ENCODE measurements around the gene GPN3.
"Not testable (repeated sequence)": the region's sequence is repeated elsewhere in the genome, so short reads cannot be mapped to it uniquely, and the experiment has no call there.

Gene GPN3

DNA sequence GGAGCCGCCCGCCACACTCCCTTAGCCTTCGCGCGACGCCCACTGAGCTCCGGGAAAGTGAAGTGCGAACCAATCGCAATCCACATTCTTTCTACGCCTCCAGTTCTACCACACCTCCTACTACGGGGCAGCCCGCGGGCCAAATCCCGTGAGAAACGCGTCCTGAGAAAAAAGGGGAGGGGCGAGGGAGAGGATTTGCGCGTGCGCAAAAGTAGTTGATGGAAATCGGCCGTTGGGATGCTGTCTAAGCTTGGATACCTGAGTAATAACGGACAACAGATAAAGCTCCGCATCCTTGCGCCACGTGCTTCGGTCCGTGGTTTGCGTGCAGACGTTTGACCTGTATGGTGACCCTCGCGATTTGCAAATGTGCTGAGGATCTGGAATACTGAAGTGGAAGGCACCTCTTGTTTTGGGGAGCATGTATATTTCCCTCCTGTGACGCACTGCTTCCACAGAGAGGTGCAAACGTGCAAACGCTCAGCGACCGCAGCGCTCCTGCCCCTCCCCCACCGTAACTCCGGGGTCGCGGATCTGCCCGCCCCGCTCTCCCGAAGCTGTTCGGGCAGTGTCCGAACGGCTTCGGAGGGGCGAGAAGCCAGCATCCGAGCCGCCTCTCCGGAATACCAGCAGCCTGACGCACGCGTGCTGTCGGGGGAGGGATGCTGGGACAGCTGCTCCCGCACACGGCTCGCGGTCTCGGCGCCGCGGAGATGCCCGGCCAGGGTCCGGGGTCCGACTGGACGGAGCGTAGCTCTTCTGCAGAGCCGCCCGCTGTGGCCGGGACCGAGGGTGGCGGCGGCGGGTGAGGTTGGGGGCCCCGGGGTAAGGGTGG is at the start of gene GPN3, which contains the start of gene FAM216A:
GPN3 (minus strand) TSS at position 44 of the 835 bp plus-strand sequence. CDS start 54 bp downstream, outside the sequence.
FAM216A (plus strand) TSS at position 632 of the 835 bp plus-strand sequence; CDS start at position 663, 31 bp downstream.
- ATAC-seq (peak; percentile 81), DNase-seq (peak; percentile 94)

DNA sequence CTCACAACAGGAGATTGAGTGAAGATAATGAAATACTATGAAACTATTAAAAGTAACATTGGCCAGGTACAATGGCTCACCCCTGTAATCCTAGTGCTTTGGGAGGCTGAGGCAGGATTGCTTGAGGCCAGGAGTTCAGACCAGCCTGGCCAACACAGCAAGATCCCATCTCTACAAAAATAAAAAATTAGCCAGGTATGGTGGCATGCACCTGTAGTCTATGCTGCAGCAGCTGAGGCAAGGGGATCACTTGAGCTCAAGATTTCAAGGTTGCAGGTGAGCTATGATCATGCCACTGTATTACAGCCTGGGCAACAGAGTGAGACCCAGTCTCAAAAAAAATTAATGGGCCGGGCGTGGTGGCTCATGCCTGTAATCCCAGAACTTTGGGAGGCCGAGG is 48.9 kb upstream of the GPN3 start:
- ATAC-seq = no peak
- no peak for DNase-seq

GRCh38 chr12:110514363-110514762 is 46.3 kb upstream of the GPN3 start:
- DNase-seq = no peak
- ATAC-seq = no peak

- ATAC-seq (no peak), DNase-seq (no peak)
Observed at GRCh38 chr12:110513842-110514241, 45.8 kb upstream of the GPN3 start.

DNA sequence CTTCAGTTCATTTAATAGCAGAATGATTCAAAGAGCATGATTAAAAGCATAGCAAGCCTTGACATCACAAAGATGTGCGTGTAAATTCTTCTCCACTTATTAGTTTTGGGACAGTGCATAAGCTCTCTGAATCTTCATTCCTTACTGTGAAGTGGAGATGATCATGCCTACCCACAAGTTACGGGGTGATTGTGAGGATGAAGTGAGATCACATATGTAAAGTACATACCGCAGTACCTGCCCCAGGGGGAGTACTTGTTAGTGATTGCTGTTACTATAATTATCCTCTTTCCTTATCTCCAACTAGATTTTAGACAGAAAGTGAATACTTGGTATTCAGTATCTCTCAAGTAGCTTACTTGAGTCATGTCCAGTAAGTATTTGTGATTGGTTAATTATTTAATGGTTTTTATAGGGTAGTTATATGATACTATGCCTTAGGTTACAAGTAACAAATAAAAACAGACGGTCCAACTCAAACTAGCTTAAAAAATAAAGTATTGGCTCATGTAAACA is 40.1 kb upstream of the GPN3 start:
- ATAC-seq (no peak), DNase-seq (no peak)

DNA sequence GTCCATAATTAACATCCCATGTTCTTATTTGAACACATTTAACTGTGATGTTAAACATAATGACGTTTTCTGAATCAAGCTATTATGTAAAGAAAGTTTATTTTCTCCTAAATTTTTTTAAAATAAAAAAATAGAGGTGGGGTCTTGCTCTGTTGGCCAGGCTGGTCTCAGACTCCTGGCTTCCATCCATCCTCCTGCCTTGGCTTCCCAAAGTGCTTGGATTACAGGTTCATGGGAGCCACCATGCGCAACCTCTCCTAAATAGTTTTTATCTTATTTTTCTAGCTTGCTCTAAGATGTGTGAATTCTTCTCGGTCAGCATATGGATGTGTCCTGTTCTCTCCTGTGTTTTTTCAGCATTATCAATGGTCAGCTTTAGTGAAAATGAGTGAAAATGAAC is 37.3 kb upstream of the GPN3 start:
- ATAC-seq = no peak

GRCh38 chr12:110503432-110503831 is 35.4 kb upstream of the GPN3 start:
- DNase-seq = no peak
- ATAC-seq = no peak

More for the DNA sequence above, 37.3 kb upstream of the GPN3 start:
- DNase-seq = no peak

- DNase-seq (peak; percentile 98), ATAC-seq (peak; percentile 99)
Observed at GRCh38 chr12:110501752-110502738, 34.0 kb upstream of the GPN3 start, which contains the start of the genes RAD9B and VPS29. Gene RAD9B (plus strand): TSS chr12:110502331. CDS start chr12:110502338, 7 bp downstream. Gene VPS29 (minus strand): TSS chr12:110502111. CDS start chr12:110502051, 60 bp downstream.

- ATAC-seq (no peak), DNase-seq (no peak)
Observed at GRCh38 chr12:110501399-110501751, 33.3 kb upstream of the GPN3 start.

DNA sequence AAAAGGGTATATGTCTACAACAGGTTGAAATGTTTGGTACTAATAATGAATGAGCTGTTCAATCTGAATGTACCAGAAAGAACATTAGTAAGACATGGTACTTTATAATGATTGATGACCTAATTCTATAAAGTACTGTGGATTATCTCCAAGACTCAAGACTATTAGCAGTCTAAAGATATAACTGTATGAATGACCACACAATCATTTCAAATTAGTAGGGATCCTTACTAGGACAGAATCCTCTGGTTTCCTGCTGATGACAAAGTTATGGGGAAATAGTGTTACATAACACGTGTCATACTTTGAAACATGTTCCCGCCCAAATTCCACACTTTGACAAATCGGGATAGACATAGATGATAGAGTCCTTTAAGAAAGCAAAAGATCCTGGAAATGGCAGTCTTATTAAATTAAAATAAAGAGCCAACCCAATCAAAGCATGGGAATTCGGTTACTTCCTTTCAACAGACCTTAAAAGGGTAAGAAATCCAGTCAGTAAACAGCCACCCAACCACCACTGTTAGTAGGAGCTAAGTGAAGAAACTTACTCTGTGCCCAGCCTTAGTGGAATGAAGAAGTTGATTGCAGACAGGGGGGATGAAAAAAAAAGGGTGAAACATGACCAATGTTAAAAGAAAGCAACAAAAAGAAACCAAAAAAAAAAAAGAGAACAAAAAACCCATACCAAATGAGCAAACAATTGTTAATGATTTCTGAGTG is 31.1 kb upstream of the GPN3 start:
- ATAC-seq (no peak), DNase-seq (no peak)

DNA sequence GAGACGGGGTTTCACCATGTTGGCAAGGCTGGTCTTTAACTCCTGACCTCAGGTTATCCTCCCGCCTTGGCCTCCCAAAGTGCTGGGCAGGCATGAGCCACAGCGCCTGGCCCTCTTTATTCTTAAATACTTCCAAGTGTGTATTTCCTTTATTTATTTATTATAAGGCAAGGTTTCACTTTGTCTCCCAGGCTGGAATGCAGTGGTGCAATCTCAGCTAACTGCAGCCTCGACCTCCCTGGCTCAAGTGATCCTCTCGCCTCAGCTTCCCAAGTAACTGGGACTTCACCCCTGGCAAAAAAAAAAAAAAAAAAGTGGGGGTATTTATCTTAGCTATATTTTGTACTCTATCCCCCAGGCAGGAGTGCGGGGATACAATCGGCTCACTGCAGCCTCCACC is 7.4 kb upstream of the GPN3 start:
- ATAC-seq = no peak
- no peak for DNase-seq

GRCh38 chr12:110467847-110468213 is 227 bp downstream of the GPN3 start:
- no peak for DNase-seq
- ATAC-seq = no peak

DNA sequence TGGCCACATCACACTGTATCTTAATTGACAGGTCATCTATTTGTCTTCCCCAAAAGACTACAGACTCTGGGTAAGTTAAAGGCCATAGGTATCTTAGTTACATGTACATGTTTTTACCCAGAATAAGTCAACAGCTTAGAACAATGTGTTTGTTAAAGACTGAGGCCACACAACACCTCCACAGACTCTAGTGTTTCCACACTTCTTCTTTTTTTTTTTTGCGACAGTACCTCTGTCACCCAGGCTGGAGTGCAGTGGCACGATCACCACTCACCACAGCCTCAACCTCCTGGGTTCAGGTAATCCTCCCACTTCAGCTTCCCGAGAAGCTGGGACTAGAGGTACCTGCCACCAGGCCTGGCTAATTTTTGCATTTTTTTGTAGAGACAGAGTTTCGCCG is 1.3 kb downstream of the GPN3 start:
- ATAC-seq = no peak
- DNase-seq = no peak

- not testable (repeated sequence) for ATAC-seq, DNase-seq
Observed at GRCh38 chr12:110465765-110466164, 2.3 kb downstream of the GPN3 start.

DNA sequence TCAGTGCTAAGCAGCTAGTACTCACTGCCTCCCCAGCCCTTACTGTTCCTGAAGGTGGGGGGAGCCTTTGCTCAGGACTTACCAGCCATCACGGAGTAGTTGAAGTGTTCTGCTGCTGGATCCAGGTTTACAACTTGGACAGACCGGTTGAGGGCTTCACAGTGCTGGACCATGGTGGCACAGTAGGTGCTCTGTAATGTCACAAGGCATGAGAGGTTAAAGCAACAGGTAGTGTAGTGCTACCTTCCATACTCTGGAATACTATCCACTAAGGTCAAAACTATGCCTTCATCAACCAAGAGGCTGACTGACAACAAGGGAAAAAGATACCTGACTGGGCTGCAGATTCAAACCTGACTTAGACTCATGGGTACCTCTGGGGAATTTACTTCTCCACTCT is 3.0 kb downstream of the GPN3 start:
- ATAC-seq (no peak), DNase-seq (no peak)

DNA sequence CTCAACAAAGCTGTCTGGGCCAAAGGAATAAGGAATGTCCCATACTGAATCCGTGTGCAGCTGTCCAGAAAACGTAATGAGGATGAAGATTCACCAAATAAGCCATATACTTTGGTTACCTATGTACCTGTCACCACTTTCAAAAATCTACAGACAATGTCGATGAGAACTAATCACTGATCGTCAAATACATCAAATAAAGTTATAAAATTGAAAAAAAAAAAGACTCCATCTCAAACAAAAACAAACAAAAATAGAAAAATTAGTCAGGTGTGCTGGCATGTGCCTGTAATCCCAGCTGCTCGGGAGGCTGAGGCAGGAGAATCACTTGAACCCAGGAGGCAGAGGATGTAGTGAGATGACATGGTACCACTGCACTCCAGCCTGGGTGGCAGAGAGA is 6.9 kb downstream of the GPN3 start:
- ATAC-seq, DNase-seq: not testable (repeated sequence)

DNA sequence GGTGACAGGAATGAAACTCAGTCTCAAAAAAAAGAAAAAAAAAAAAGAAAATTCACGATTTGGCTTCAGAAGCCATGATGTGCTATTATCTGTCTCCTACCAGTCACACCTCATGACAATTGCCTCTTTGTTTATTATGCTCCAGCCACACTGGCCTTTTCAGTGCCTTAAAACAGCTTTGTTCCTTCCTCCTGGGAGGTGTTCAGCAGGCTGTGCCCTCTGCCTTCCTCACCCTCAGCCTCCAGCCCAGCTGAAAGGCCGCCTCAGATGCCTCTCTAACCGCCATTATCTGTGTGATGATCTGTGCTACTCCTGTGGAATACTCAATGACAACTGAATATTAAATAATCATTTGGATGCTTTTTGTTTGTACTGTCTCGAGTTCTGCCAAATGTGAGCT is 9.3 kb downstream of the GPN3 start:
- DNase-seq (no peak), ATAC-seq (no peak)

- no peak for ATAC-seq
- no peak for DNase-seq
Observed at GRCh38 chr12:110453569-110454296, 14.3 kb downstream of the GPN3 start.

GRCh38 chr12:110451263-110451662 is 16.8 kb downstream of the GPN3 start:
- DNase-seq = no peak
- no peak for ATAC-seq

DNA sequence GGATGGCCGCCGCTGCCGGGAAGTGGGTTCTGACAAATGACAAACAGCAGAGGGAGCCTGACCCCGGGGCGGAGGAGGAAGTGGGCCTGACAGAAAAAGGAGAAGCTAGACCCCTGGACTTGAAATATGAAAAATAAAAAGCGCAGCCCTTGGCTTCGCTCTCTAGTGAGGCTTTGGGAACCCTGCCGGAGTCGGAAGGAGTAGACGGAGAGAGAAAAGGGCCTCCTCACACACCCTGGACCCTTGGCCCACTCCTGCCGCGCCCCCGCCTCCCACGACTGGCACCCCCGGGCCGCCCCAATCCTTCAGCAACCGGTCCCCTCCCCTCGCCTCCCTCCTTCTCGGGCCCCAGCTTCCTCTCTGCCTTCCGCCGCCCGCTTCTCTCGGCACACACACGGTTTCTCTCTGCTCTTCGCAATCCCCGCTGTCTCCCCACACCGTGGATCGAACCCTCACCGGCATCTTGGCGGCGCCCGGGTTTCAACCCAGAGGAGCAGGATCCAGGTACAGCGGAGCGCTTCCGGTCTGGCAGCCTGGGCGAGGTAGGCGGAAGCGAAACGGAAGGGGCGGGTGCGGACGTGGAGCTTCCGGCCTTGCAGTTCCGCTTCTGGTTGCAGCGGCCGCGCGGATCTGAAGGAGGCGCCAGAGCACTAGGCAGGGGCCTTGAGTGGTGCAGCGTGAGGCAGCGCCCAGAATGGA is 18.1 kb downstream of the GPN3 start, which contains the start of gene ARPC3:
ARPC3 (minus strand) TSS at position 539 of the 699 bp plus-strand sequence; CDS start at position 462, 77 bp downstream.
- peak; percentile 99 for ATAC-seq
- peak; percentile 96 for DNase-seq

Measured in stimulated activated naive CD8-positive, alpha-beta T cell treated with anti-CD3 and anti-CD28 coated beads, Interleukin-15, Interleukin-2, amounts not matched to agents 100 U/mL and 50 U/mL, for 24 hours (primary cell).